ENCODE results near the gene SPAG7. TPM values are rescaled to one million over a fixed set of nuclear protein-coding genes. Genes with fewer than 3 reads are reported as not detected.

The SPAG7 gene
- total RNA-seq, 4 donors from 2014 or later, result 78.6 to 114 (median 91.0) TPM

DNA sequence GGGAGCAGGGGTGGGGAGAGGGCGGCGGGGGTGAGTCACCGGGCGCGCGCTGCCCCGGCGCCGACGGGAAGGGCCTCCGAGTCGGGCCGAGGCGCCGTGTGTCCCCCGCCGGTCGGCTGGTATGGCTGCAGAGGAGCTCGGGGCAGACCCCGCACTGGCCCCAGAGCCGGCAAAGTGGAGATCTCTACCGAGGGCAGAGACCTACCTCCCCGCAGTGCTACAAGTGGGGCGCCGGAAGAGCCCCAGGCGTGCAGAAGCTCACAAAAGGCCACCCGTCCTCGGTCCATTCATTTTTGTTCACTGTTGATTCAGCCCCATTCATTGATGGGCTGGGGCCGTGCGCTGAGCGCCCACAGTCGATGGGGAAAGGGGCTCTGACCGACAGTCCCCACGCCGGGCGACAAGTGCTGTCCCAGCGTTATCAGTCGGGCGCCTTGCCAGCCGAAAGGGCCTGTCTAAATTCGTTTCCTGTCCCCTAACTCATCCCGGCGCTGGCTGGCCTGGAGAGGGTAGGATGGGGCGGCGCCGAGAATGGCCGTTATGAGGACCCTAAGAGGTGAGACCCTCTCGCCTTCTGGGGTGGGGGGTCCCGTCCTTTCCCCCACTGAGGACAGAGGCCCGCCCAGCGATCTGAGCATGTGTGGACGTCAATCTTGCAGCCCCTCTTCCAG is 17.4 kb downstream of the SPAG7 start:
- no peaks in the 10 kb centered on the region for H3K27me3 ChIP-seq
- DNase-seq (peak in 1 of 2 donors; percentile 71), ATAC-seq (peak in 1 of 2 donors; percentile 12)
- in situ Hi-C loops (cut with MboI; ENCODE audit: low sequenced_read_pairs in 4 of 4), result no loop called here
- intact Hi-C loops (cut with DNase I; ENCODE audit: low total_unique reads), result loop anchor here (5.0 kb wide), 1 partner anchor 1033 kb away; the partner anchor contains the start of gene P2RX1
- peaks cover 61 to 65% of the 10 kb centered on the region in 2 donors for H3K4me1 ChIP-seq
- TF ChIP-seq, protein P1, sequence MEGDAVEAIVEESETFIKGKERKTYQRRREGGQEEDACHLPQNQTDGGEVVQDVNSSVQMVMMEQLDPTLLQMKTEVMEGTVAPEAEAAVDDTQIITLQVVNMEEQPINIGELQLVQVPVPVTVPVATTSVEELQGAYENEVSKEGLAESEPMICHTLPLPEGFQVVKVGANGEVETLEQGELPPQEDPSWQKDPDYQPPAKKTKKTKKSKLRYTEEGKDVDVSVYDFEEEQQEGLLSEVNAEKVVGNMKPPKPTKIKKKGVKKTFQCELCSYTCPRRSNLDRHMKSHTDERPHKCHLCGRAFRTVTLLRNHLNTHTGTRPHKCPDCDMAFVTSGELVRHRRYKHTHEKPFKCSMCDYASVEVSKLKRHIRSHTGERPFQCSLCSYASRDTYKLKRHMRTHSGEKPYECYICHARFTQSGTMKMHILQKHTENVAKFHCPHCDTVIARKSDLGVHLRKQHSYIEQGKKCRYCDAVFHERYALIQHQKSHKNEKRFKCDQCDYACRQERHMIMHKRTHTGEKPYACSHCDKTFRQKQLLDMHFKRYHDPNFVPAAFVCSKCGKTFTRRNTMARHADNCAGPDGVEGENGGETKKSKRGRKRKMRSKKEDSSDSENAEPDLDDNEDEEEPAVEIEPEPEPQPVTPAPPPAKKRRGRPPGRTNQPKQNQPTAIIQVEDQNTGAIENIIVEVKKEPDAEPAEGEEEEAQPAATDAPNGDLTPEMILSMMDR (IDR thresholded peaks at IDR 0.05 in 4 of 5, conservative IDR thresholded peaks at IDR 0.05 in 1 of 5), result no peak
- TF ChIP-seq POLR2A (IDR thresholded peaks at IDR 0.05), result peak; percentile 69 to 72
- peak overlapping the region; percentile 96 to 100 (median 98) for H3K27ac ChIP-seq
- H3K36me3 ChIP-seq, result peaks cover 0 to 17% of the 10 kb centered on the region in 2 donors
- no peaks in the 10 kb centered on the region for H3K9me3 ChIP-seq
- peak overlapping the region; percentile 85 to 99 (median 96) for H3K4me3 ChIP-seq

DNA sequence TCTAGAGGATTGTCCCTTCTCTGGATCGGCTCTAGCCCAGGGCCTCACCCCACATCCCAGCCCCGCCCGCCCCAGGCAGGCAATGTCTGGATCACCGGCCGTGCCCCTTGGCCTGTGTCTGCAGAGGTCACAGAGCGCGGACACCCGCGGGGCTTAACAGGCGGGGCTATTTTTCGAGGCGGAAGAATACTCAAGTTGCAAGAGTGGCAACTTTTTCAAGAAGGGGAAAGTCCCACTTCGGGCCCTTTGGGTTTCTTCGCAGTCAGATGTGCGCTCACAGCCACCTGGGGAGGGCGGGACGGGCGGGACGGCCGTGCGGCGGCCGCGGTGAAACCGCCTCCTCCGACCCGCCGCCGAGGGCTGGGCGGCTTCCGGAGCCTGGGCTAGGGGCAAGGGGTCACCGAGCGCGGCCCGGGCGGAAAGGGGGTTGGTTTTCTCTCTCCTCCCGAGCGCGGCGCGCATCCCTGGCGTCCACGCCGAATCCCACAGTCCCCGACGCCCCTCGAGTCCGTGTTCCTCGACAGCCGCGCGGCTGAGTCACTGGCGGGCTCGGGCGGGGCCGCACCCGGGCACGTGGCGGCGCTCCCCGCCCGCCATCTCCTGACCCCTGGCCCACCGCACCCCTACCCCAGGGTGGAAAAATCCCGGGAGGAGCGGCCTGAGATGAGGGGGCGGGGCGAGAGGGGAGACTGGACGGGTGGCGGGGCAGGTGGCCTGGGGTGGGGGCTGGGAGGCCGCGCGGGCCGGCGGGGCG is 18.1 kb downstream of the SPAG7 start:
- peaks cover 0 to 22% of the 10 kb centered on the region in 2 donors for H3K36me3 ChIP-seq
- no peaks in the 10 kb centered on the region for H3K9me3 ChIP-seq
- peak overlapping the region; percentile 85 to 99 (median 96) for H3K4me3 ChIP-seq
- TF ChIP-seq POLR2A (IDR thresholded peaks at IDR 0.05), result peak; percentile 36 to 45
- TF ChIP-seq, protein P1 (IDR thresholded peaks at IDR 0.05 in 4 of 5, conservative IDR thresholded peaks at IDR 0.05 in 1 of 5), result no peak
- peak; percentile 79 to 89 for DNase-seq
- intact Hi-C loops (cut with DNase I; ENCODE audit: low total_unique reads) (loop anchor here (1.0 to 5.0 kb wide), 2 partner anchors 18 to 1032 kb away; partner anchors contain the start of genes P2RX1 and SPAG7), in situ Hi-C loops (cut with MboI; ENCODE audit: low sequenced_read_pairs in 4 of 4) (no loop called here)
- peak overlapping the region; percentile 96 to 100 (median 98) for H3K27ac ChIP-seq
- ATAC-seq, result peak; percentile 11 to 12
- H3K27me3 ChIP-seq, result no peaks in the 10 kb centered on the region
- peaks cover 62 to 67% of the 10 kb centered on the region in 2 donors for H3K4me1 ChIP-seq

DNA sequence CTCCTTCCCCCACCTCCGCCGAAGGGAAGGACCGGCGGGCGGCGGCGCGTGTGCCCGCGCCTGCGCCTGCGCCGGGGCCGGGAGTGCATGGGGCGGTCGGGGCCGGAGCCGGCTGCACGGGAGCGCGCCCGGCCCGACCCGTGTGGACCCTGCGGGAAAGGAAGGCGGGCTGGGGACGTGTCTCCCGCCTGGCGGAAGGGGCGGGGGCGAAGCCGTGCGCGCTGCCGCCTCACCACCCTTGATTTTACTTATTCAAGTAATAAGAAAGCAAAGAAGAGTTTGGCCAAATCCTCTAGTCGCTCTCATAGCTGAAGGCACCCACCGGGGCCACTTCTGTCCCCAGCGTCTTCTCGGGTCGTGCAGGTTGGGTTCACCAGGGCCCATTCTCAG is 18.7 kb downstream of the SPAG7 start:
- TF ChIP-seq POLR2A (IDR thresholded peaks at IDR 0.05), result peak; percentile 15 to 78
- TF ChIP-seq, protein P1 (IDR thresholded peaks at IDR 0.05 in 4 of 5, conservative IDR thresholded peaks at IDR 0.05 in 1 of 5), result no peak
- ATAC-seq, result peak; percentile 47 to 53
- H3K27ac ChIP-seq, result peak overlapping the region; percentile 96 to 100 (median 98)
- peaks cover 58 to 64% of the 10 kb centered on the region in 2 donors for H3K4me1 ChIP-seq
- no peaks in the 10 kb centered on the region for H3K27me3 ChIP-seq
- H3K4me3 ChIP-seq, result peak overlapping the region; percentile 85 to 99 (median 96)
- no peaks in the 10 kb centered on the region for H3K9me3 ChIP-seq
- DNase-seq, result peak; percentile 71 to 86
- H3K36me3 ChIP-seq, result peaks cover 0 to 22% of the 10 kb centered on the region in 2 donors
- in situ Hi-C loops (cut with MboI; ENCODE audit: low sequenced_read_pairs in 4 of 4) (no loop called here), intact Hi-C loops (cut with DNase I; ENCODE audit: low total_unique reads) (loop anchor here (1.0 kb wide), 2 partner anchors 18 to 51 kb away; partner anchors contain the start of gene SPAG7)

DNA sequence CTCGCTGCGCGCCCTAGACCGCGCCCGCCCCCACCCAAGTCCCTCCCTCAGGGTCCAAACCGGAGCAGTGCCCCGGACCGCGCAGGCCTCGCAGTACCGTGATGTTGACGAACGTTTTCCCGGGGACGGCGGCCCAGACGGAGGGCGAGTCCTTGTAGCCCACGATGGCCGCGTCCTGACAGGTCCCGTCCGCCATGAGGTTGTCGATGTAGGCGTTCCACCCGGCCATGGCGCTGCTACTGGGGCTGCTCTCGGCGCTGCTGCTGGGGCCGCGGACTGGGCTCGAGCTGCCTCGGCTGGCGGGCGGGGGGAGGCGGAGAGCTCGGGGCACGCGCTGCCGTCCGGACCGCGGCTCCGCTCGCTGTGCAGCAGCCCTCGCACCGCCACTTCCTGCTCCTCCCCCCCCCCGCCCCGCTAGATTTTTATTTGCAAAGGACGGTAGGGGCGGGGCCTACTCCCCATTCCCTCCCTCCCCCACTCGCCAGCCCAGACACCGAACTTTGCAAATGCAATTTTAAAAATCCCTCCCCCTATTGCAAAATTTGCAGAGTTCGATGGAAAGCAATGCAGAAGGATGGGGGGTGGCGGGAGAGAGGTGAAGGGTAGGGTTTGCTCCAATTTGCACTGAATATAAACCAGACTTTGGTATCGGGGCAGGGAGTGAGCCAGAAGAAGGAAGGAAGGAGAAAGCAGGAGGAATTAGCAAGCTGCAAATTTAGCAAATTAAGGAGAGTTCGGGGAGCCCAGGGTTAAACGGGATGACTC is 19.3 kb downstream of the SPAG7 start, which contains the start of gene PFN1:
TSS of gene PFN1 (minus strand) at position 365 of the 765 bp plus-strand sequence. CDS start at position 229, 136 bp downstream.
- Histone ChIP-seq H3K4me3 (peak within 1 kb of the TSS; percentile 85 to 99 (median 96)), H3K27ac (peak within 1 kb of the TSS; percentile 96 to 100 (median 98)), H3K9me3 (no peaks in the 10 kb centered on the region), H3K4me1 (peaks cover 52 to 58% of the 10 kb centered on the region in 2 donors), H3K36me3 (peaks cover 0 to 27% of the 10 kb centered on the region in 2 donors), H3K27me3 (no peaks in the 10 kb centered on the region)
- DNase-seq (peak; percentile 86 to 92), ATAC-seq (peak; percentile 47 to 64)
- peak; percentile 91 to 96 for TF ChIP-seq POLR2A (IDR thresholded peaks at IDR 0.05)
- TF ChIP-seq, protein P1 (IDR thresholded peaks at IDR 0.05 in 4 of 5, conservative IDR thresholded peaks at IDR 0.05 in 1 of 5), result no peak
- in situ Hi-C loops (cut with MboI; ENCODE audit: low sequenced_read_pairs in 4 of 4), result no loop called here
- intact Hi-C loops (cut with DNase I; ENCODE audit: low total_unique reads), result loop anchor here (1.0 kb wide), 1 partner anchor 52 kb away; no protein-coding TSS in a partner anchor

Data from gastrocnemius medialis (tissue), 4 donors.